Femur (tissue), 1 donor: ENCODE data around the gene TRAPPC4.
"Not testable (repeated sequence)": the region's sequence is repeated elsewhere in the genome, so short reads cannot be mapped to it uniquely, and the experiment has no call there.

ENCODE experiments used
- DNase-seq: peaks from one replicate; pipeline ENCODE4 v3.0.0-alpha.2; 2017

TRAPPC4 gene

DNA sequence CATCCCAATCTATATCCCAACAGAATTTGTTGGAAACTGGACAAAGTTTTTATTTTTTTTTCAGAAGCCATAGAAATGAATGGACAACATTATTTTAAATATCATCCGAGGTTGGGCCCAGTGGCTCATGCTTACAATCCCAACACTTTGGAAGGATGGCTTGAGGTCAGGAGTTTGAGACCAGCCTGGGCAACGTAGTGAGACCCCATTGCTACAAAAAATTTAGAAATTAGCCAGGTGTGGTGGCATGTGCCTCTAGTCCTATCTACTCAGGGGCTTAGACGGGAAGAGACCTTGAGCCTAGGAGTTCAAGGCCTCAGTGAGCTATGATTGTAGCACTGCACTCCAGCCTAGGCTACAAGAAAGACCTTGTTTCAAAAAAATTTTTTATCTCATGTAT is 16.2 kb downstream of the TRAPPC4 start:
- no peak for DNase-seq

DNA sequence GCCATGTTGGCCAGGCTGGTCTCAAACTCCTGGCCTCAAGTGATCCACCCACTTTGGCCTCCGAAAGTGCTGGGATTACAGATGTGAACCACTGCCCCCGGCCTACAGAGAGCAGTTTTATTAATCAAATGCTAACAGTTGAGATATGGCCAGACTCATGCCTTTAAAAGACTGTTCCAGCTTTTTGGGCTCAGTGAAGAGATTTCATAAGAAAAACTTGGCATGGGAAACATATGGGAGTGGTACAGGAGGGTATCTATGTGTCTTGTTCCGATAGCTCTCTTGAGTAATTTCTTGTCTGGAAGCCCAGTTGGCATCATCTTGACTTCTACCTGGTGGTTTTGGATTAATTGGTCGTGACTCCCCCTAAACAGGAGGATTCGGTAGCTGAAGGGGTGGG is 20.3 kb downstream of the TRAPPC4 start:
- no peak for DNase-seq

DNA sequence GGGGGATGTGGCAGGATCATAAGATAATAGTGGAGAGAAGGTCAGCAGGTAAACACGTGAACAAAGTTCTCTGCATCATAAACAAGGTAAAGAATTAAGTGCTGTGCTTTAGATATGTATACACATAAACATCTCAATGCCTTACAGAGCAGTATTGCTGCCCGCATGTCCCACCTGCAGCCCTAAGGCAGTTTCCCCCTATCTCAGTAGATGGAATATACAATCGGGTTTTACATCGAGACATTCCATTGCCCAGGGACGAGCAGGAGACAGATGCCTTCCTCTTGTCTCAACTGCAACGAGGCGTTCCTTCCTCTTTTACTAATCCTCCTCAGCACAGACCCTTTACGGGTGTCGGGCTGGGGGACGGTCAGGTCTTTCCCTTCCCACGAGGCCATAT is 20.9 kb downstream of the TRAPPC4 start:
- not testable (repeated sequence) for DNase-seq

DNA sequence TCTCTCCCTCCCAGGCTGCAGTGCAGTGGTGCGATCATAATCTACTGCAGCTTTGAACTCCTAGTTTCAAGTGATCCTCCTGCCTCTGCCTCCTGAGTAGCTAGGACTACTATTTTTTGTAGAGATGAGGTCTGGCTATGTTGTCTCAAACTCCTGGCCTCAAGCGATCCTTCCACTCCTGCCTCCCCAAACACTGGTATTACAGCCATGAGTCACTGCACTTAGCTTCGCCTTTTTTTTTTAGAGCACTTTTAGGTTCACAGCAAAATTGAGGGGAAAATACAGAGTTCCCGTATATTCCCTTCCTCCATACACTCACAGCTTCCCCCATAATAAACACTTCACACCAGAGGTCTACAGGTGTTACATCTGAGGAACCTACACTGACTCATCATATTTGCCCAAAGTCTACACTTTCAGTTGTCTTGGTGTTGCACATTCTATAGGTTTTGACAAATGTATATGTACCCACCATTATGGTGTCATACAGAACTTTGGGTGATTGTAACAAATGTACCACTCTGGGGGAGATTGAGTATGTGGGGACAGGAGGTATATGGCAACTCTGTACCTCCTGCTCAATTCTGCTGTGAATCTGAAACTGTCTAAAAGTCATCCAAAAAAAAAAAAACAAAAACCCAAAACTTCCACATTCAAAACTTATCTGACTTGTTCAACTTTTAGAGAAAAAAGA is 23.4 kb downstream of the TRAPPC4 start:
- no peak for DNase-seq

DNA sequence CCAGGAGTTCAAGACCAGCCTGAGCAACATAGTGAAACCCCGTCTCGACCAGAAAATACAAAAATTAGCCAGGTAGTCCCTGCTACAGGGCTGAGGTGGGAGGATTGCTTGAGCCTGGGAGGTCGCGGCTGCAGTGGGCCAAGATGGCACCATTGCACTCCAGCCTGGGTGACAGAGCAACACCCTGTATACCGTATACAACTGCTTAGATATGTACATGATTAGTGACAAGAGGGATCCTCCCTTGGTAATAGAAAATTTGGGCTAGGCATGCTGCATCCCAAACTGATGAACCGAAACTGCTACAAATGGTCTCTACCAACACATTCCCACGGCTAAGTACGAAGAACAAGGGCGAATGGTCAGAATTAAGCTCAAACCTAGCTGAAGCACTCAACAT is 24.4 kb downstream of the TRAPPC4 start:
- DNase-seq = no peak

DNA sequence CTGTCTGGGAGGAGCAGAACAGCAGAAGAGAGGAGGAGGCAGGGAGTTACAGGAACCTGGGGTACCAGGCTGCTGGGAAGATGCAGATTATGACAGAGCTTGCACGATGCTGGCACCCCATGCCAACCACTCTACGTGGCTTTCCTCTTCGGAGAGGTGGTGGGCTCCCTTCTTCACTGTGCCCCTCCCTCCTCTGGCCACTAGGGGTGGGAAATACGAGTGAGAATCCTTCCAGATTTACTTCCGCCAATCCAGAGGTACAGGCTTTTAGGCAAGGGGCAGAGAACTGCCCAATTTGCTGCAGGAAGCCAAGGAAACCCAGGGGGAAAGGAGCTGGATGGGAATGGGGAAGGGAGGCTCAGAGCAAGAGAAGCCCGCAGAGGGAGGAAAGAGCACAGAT is 26.1 kb downstream of the TRAPPC4 start:
- DNase-seq = no peak

DNA sequence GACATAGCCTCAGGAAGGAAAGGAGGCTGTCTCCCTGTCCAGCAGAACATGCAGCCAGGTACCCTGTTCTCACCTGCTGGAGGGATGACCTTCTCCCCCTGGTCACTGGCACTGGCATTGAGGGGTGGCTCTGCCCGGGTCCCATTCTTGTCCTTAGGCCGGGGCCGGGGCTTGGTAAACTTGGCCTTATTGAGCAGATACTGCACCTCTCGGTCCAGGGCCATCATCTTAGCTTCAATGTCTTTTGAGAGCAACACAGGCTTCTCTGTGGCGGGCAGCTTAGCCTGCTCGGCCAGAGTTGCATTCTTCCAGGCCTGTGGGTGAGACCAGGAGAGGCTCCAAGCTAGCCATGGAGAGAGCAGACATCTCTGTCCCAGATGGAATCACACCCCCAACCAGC is 27.9 kb downstream of the TRAPPC4 start:
- DNase-seq = no peak

DNA sequence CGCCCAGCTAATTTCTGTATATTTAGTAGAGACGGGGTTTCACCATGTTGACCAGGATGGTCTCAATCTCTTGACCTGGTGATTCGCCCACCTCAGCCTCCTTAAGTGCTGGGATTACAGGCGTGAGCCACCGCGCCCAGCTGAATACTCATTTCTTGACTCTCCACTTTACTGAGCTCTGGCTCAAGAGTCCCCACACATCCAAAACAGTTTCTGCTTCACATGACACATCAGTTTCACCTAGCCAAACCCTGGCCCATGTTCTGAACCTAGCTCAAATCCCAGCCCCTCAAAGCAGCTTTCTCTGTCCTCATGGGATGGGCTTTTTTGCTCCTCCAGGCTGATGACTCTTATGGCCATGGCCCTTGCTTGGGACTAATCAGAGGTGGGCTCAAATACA is 28.6 kb downstream of the TRAPPC4 start:
- DNase-seq = no peak

DNA sequence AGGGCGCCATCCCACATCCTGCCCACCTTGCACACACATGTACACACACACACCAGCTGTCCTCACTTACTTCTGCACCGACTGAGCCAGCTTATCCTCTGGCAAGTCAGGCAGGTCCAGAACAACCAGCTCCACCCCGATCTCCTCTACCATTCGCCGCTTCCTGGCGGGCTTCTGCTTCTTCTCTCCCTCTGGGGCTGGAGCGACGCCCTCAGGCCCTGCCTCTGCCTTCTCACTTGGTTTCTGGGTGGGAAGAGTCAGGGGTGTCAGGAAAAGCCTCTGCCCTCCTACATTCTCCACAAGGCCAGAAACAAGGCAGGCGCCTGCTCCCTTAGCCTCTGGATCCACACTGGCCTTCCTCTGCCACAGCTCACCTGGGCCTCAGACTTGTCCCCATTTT is 30.1 kb downstream of the TRAPPC4 start:
- DNase-seq = no peak

DNA sequence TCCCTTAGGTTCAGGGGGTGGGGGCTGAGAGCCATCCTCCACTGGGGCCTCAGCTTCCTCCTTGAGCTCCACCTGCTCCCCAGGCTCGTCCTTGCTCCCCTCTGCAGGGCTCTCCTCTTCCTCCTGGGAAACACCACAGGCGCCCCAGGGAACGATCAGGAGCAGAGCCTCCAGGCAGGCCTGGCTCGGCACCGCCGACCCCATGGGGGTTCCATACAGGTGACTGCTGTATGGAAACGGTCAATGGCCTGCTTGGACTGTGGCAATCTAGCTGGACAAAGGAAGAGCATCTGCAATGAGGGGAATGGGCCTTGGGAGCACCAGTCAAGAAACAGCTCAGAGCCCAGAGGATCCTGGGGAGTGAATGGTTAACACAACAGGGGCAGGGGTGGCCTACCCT is 30.5 kb downstream of the TRAPPC4 start:
- no peak for DNase-seq

DNA sequence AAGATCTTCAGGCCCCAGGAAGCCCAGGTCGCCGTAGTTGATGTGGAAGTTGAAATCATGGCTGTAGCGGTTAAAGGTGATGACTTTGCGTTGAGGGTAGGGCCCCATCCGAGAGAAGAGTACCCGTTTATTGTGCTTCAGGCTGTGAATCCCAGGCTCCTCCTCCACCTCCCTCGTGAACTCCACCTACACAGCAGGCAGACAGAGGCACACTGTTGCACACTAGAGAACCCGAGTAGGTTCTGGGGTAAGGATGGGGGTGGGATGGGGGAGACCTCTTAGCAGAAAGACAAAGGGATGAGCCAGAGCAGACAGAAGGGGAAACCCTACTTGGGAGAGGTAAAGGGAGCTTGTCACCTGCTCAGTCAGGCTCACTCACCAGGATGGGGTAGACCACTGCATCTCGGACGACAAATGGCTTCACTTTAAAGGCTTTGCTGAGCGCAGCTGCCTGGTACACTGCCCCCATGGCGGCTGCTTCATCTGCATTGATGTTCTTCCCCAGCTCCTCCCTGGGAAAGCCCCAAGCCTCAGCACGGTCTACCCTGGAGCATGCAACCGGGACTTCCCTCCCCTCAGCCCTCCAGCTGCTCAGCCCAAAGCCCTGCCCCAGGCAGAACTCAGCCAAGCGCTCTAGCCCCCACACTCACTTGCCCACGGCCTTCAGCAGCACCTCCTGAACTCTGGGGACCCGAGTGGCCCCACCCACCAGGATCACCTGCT is 33.0 kb downstream of the TRAPPC4 start:
- DNase-seq = no peak

DNA sequence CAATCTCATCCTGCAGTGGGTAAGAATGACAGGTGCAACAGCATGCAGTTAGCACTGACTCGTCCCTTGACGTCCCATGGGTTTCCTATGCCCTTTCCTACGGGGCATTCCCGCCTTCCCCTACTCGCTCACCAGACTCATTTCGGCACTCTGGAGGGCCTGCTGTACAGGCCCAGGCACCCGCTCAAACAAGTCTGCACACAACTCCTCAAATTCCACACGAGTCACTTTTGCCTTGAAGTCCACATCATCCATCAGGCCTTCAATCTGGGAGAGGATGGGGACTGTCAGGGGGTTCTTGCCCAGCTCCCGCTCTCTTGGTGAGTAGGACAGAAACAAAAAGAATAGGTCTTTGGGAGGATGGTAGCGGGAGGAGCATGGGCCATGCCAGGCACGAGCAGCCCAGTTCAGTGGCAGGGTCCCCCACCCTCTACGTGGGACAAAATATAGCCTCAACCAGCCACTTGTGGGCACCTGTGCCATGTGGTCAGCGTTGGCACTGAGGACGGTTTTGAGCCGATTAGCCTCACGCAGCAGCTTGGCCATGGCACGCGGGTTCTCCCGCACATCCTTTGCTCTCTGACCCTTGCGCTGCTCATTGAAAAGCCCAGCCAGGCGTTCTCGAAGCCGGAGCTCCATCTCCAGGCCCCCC is 33.7 kb downstream of the TRAPPC4 start:
- no peak for DNase-seq

DNA sequence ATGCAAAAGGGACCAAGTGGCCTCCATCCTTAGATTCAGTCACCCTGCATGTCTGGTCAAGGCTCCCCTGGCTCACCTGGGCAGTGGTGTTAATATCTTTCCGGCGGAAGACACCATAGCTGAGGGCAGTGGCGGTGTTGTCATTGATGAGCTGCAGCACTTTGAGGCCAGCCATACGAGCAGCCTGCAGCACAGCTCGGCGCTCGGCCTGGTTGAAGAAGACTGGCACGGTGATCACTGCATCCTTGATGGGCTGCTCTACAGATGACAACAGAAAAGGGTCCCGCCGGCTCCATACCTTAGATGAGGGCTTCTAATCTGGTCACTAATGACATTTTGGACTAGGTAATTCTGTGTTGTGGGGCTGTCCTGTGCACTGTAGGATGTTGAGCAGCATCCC is 35.9 kb downstream of the TRAPPC4 start:
- DNase-seq = no peak

DNA sequence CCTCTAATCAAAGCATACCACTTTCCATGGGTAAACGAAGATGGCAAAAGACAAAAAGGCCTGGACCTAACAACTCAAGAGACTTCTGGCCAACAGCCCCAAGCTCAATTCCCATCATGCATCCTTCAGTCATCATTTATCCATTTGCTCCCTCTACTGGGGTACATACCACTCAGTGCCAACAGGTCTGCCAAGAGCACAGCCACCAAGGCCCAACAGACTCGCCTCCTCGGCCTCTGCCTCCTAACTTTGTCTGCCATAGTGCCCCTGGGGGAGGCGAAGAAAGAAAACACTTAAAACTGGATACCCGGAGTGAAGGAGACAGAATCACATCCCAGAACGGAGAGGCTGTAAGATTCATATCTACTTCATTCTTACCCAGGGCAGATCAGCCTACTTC is 37.3 kb downstream of the TRAPPC4 start:
- DNase-seq = no peak

DNA sequence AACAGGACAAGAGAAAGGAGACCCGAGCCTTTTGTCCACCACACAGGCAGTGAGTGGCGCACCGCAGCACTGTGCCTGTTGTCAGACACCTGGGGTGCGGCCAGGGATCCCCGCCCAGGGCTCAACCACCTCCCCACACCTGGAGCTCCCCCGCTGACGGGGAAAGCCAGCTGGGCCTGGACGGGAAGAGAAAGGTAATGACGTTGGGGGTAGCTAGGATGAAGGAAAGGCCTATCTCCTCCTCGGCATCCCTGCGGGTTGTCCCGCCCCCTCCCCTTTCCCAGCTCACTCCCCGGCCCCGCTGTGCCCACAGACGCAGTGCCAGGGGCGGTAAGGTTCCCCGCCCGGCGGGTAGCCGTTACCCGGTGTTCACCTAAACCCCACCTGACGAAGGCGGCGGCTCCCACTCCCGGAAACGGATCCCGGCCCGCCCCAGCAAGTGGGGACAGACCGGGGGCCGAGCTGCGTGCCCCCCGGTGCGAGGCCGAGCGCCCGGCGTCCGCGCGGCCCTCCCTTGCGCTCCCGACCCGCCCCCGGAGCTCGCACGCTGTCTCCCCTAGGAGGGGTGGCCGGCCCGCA is 37.9 kb downstream of the TRAPPC4 start:
- DNase-seq = no peak

DNA sequence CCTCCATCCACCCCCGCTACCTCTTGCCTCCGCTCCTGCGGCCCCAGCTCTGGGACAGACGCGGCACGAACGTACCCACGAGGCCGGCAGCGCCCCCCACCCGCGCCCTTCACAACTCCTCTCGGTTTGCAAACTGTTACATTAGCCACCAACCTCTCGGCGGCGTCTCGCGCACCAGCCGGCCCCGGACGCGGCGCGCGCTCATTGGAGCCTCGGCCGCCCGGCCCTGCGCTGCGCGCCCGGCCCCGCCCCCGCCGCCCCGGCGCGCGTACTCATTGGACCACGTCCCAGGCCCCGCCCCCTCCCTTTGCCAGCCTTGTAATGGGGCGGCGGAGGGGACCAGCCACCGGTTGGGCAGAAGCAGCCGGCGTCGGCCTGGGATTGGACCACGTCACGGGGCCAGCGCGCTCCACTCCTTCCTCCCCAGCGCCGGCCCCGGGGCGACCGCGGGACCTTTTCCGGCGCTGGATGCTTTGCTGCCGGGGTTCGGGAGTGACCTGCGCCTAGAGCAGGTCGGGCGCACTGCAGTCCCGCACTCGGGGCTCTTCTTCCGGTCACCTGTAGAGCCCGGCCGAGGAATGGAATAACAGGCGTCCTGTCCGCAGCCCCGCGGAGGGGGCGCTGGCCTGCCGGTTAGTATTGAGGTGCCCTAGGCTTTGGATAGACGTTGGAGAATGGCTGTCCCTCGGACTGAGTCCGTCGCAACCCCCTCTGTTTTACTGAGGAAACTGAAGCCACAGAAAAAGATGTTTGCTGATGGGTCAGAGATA is 38.6 kb downstream of the TRAPPC4 start, which contains the start of gene HYOU1:
Gene HYOU1 (minus strand): TSS at position 206 of the 770 bp plus-strand sequence. CDS start 1,045 bp downstream, outside the sequence.
- peak; percentile 98 for DNase-seq

DNA sequence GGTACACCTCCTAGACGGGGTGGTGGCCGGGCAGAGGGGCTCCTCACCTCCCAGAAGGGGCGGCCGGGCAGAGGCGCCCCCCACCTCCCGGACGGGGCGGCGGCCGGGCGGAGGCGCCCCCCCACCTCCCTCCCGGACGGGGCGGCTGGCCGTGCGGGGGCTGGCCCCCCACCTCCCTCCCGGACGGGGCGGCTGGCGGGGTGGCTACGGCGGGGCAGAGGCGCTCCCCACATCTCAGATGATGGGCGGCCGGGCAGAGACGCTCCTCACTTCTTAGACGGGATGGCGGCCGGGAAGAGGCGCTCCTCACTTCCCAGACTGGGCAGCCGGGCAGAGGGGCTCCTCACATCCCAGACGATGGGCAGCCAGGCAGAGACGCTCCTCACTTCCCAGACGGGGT is 40.6 kb downstream of the TRAPPC4 start:
- DNase-seq = not testable (repeated sequence)

DNA sequence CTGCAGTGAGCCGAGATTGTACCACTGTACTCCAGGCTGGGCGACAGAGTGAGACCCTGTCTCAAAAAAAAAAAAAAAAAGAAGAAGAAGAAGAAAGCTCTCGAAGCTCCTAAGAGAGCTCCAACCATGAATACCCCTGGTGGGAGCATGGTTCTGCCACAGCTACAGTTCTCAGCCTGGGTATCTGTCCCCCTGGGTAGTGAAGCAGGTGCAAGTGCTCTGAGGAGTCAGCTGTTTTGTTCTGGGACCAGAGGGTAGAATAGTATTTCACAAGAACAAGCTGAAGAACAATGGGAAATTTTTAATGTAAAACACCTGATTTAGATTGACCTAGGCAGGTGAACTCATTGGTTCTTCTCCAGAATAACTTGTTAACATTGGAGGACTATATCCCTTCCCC is 42.7 kb downstream of the TRAPPC4 start:
- no peak for DNase-seq

DNA sequence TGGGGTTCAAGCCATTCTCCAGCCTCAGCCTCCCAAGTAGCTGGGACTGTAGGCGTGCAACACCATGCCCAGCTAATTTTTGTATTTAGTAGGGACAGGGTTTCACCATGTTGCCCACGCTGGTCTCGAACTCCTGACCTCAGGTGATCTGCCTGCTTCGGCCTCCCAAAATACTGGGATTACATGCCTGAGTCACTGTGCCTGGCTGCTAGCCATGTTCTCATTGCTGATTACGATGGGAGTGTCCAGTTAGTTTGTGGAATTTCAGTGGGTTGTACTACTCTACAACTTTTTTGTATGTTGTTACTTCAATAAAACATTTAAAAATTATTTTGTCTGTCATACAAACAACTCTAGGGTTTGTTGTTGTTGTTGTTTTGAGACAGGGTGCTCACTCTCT is 44.2 kb downstream of the TRAPPC4 start:
- DNase-seq = no peak

DNA sequence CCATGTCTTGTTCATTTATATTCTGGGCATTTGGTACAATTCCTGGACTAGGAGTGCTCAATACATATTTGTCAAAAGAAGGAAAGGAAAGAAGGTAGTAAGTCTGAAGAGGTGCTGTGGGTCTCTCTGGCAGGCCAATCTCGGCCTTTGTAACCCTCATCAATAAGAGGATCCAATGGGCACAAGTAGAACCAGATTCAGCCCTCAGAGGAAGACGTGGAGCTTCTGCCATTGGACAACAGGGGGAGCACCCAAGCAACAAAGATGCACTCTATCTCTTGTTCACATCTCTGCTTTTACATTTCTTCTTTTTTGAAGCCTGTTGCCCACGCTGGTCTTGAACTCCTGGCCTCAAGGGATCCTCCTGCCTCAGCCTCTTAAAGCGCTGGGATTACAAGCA is 46.8 kb downstream of the TRAPPC4 start:
- DNase-seq = no peak

DNA sequence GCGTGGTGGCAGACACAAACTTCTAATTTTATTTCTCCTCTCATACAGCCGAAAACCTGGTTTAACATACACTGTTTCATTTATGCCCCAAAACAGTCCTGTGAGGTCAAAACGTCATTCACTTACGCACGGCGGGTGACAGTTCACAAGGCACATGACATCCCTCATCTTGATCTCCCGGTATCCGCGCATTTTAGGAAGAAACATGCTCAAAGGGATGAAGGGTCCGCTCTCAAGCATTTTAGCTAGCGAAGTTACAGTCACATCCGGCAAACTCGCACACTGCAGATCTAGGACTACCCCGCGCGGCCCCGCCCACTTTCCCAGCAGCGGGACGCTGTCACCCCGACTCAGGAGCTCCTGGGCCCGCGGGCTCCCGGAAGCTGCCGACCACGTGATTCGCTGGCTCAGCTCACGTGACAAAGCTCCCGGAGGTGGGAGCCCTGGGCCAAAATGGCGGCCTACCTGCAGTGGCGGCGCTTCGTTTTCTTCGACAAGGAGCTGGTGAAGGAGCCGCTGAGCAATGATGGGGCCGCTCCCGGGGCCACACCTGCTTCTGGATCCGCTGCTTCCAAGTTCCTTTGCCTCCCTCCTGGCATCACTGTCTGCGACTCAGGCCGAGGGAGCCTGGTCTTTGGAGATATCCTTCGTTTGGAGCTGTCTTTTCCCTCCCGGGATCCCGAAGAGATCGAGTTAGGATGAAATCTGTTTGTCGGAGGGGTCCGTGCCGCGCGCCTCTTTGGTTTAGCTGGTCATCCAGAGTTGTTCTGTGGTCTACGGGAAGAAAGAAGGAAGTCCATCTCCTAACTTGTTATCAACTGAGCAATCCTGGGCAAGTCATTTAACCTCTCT is 49.0 kb downstream of the TRAPPC4 start, which contains the start of gene VPS11:
Gene VPS11 (plus strand): TSS at position 448 of the 852 bp plus-strand sequence. CDS start 6 bp downstream, at position 454.
- DNase-seq = peak; percentile 97
